Esophagus muscularis mucosa (tissue), 4 donors: ENCODE results near the gene PCDHGB6.

Source experiments
- CTCF ChIP-seq, 3 experiments: fragments of 200-600 bp in 2 of 3; fragments of 450-650 bp in 1 of 3; sonication (generic) in 2 of 3; IDR thresholded peaks; one replicate each; pipeline ENCODE4 v1.5.1; 2017 to 2019; ENCODE audit warnings: antibody characterized with exemption in 3 of 3, mild to moderate bottlenecking in 2 of 3, moderate library complexity in 1 of 3
- EP300 ChIP-seq: sonication (generic); formaldehyde crosslinking; IDR thresholded peaks from one replicate; pipeline ENCODE4 v1.6.1; 2017; ENCODE audit warnings: antibody characterized with exemption
- POLR2A ChIP-seq: fragments of 450-650 bp; IDR thresholded peaks from one replicate; pipeline ENCODE4 v1.6.1; 2017; ENCODE audit warnings: antibody characterized with exemption, moderate library complexity, mild to moderate bottlenecking, low read depth

- TF ChIP-seq CTCF (IDR thresholded peaks at IDR 0.05) (no peak), EP300 (no peak), POLR2A (no peak)
Measured at GRCh38 chr5:141366016-141366896, 41.6 kb upstream of the PCDHGB6 start.
